GM18517 (cell line): ENCODE data around the gene EFCAB8.

ENCODE experiments used
- ATAC-seq: cut with Tn5 transposase; IDR thresholded peaks from one replicate; pipeline ENCODE4 v1.9.1; 2021; ENCODE audit warnings: mild to moderate bottlenecking, moderate library complexity; ENCODE audit not compliant: unreplicated experiment

Gene EFCAB8

GRCh38 chr20:33005908-33006775, 147.4 kb downstream of the EFCAB8 start:
- no peak for ATAC-seq

GRCh38 chr20:33006776-33007375, 148.2 kb downstream of the EFCAB8 start:
- ATAC-seq: no peak

GRCh38 chr20:33007376-33008335, 148.9 kb downstream of the EFCAB8 start, which contains the start of gene BPIFB2:
Gene BPIFB2 (plus strand): TSS chr20:33007704. CDS start chr20:33008575, 871 bp downstream.
- ATAC-seq: no peak

- no peak for ATAC-seq
These were observed 149.9 kb downstream of the EFCAB8 start for GRCh38 chr20:33008336-33009213.

GRCh38 chr20:33009214-33010132, 150.8 kb downstream of the EFCAB8 start:
- no peak for ATAC-seq

GRCh38 chr20:33010133-33010504, 151.4 kb downstream of the EFCAB8 start:
- no peak for ATAC-seq

GRCh38 chr20:33010674-33011449, 152.1 kb downstream of the EFCAB8 start:
- ATAC-seq: no peak
